GM23338 (cell line): Measurements from ENCODE around the gene ARL6IP5. TPM values are rescaled to one million over a fixed set of nuclear protein-coding genes. Genes with fewer than 3 reads are reported as not detected.

Experiments used
- ATAC-seq: fragments of 200-7000 bp; cut with Tn5 transposase; 3 replicates; pipeline ENCODE4 v1.9.1; 2020
- DNase-seq: peaks from one replicate; pipeline ENCODE4 v3.0.0-alpha.2; 2015; ENCODE audit warnings: low spot score
- H2AFZ ChIP-seq: fragments of 200-600 bp; sonication (generic); 2 replicates; pipeline ENCODE4 v1.8.0; 2016; ENCODE audit warnings: antibody characterized with exemption, mild to moderate bottlenecking, moderate library complexity
- H3F3A ChIP-seq: fragments of 200-600 bp; sonication (generic); replicated peaks from 2 replicates; pipeline ENCODE4 v1.8.0; 2017; ENCODE audit warnings: antibody characterized with exemption, mixed run types, low read depth
- H3K27ac ChIP-seq: fragments of 200-600 bp; sonication (generic); 2 replicates; pipeline ENCODE4 v1.6.1; 2016; ENCODE audit warnings: low read depth
- H3K27me3 ChIP-seq: fragments of 200-600 bp; sonication (generic); 2 replicates; pipeline ENCODE4 v1.8.0; 2016; ENCODE audit warnings: mild to moderate bottlenecking, mixed run types, moderate library complexity; ENCODE audit not compliant: insufficient read depth
- H3K36me3 ChIP-seq: fragments of 200-600 bp; sonication (generic); 2 replicates; pipeline ENCODE4 v1.8.0; 2016; ENCODE audit warnings: mild to moderate bottlenecking; ENCODE audit not compliant: insufficient read depth
- H3K4me1 ChIP-seq: fragments of 200-600 bp; sonication (generic); 2 replicates; pipeline ENCODE4 v1.8.0; 2016; ENCODE audit warnings: mild to moderate bottlenecking, moderate library complexity; ENCODE audit not compliant: insufficient read depth
- H3K4me2 ChIP-seq: fragments of 200-600 bp; sonication (generic); 2 replicates; pipeline ENCODE4 v1.7.1; 2017; ENCODE audit warnings: mixed run types
- H3K4me3 ChIP-seq: fragments of 200-600 bp; sonication (generic); 2 replicates; pipeline ENCODE4 v1.6.1; 2016; ENCODE audit warnings: mixed run types
- H3K79me2 ChIP-seq: fragments of 200-600 bp; sonication (generic); replicated peaks from 2 replicates; pipeline ENCODE4 v1.8.0; 2017; ENCODE audit warnings: mild to moderate bottlenecking; ENCODE audit not compliant: insufficient read depth
- H3K9me2 ChIP-seq: fragments of 200-600 bp; sonication (generic); 2 replicates; pipeline ENCODE4 v1.8.0; 2017; ENCODE audit not compliant: insufficient read depth
- H4K20me1 ChIP-seq: fragments of 200-600 bp; sonication (generic); replicated peaks from 2 replicates; pipeline ENCODE4 v1.8.0; 2017; ENCODE audit warnings: mild to moderate bottlenecking; ENCODE audit not compliant: insufficient read depth
- H3K27ac Mint-ChIP-seq: 2 replicates; pipeline ENCODE4 v1.8.0; 2020; ENCODE audit warnings: inconsistent platforms, mild to moderate bottlenecking, moderate library complexity, mixed read lengths
- H3K27me3 Mint-ChIP-seq: 3 replicates; pipeline ENCODE4 v1.8.0; 2022; ENCODE audit warnings: low read depth, mild to moderate bottlenecking, moderate library complexity, mixed read lengths, inconsistent platforms; ENCODE audit not compliant: insufficient read depth, poor library complexity
- H3K36me3 Mint-ChIP-seq: 3 replicates; pipeline ENCODE4 v1.8.0; 2021; ENCODE audit warnings: low read depth, mild to moderate bottlenecking, inconsistent platforms, moderate library complexity, mixed read lengths
- H3K4me1 Mint-ChIP-seq: 3 replicates; pipeline ENCODE4 v1.8.0; 2020; ENCODE audit warnings: mild to moderate bottlenecking, inconsistent platforms, mixed read lengths
- H3K4me3 Mint-ChIP-seq: 3 replicates; pipeline ENCODE4 v1.8.0; 2021; ENCODE audit warnings: moderate library complexity, mild to moderate bottlenecking, inconsistent platforms, mixed read lengths
- H3K9me3 Mint-ChIP-seq: 3 replicates; pipeline ENCODE4 v1.8.0; 2020; ENCODE audit warnings: moderate library complexity, mild to moderate bottlenecking, inconsistent platforms, mixed read lengths
- CREB1 ChIP-seq: fragments of 250-450 bp; sonication (Bioruptor Pico); IDR thresholded peaks from 2 replicates; pipeline ENCODE4 v1.5.0; 2020; ENCODE audit warnings: low read depth, mild to moderate bottlenecking, moderate library complexity
- EZH2 ChIP-seq: fragments of 200-600 bp; sonication (generic); IDR thresholded peaks from one replicate; pipeline ENCODE4 v1.8.0; 2017; ENCODE audit warnings: antibody characterized with exemption, mild to moderate bottlenecking, low read depth; ENCODE audit not compliant: unreplicated experiment
- EZH2phosphoT487 ChIP-seq: fragments of 200-600 bp; sonication (generic); IDR thresholded peaks from one replicate; pipeline ENCODE4 v1.8.1; 2018; ENCODE audit warnings: antibody characterized with exemption; ENCODE audit not compliant: unreplicated experiment
- JUNB ChIP-seq: IDR thresholded peaks from one replicate; pipeline ENCODE4 v1.6.1; 2016; ENCODE audit warnings: antibody characterized with exemption; ENCODE audit not compliant: unreplicated experiment
- NANOG ChIP-seq: IDR thresholded peaks from 2 replicates; pipeline ENCODE4 v1.6.1; 2016; ENCODE audit warnings: antibody characterized with exemption, borderline replicate concordance
- POLR2AphosphoS5 ChIP-seq: IDR thresholded peaks from 2 replicates; pipeline ENCODE4 v1.6.1; 2016; ENCODE audit warnings: antibody characterized with exemption, low read depth
- STAT1 ChIP-seq: IDR thresholded peaks from one replicate; pipeline ENCODE4 v1.6.1; 2016; ENCODE audit warnings: antibody characterized with exemption; ENCODE audit not compliant: unreplicated experiment
- ZNF114 ChIP-seq: fragments of 250-450 bp; sonication (Bioruptor Pico); IDR thresholded peaks from 2 replicates; pipeline ENCODE4 v1.5.0; 2020; ENCODE audit warnings: mild to moderate bottlenecking, moderate library complexity
- ZNF331 ChIP-seq: fragments of 250-450 bp; sonication (Bioruptor Pico); IDR thresholded peaks from 2 replicates; pipeline ENCODE4 v1.5.0; 2020; ENCODE audit warnings: low read depth, mild to moderate bottlenecking, moderate library complexity
- polyA plus RNA-seq: library from polyadenylated mRNA; unstranded; fragments of >200 nt; fragmentation: Nextera tagmentation; extraction: Ambion mirVana; gene quantifications from 2 replicates; pipeline ENCODE4 v1.2.1, GENCODE V29; 2016
- total RNA-seq: library from RNA; depleted of rRNA; stranded (reverse); fragments of >200 nt; shearing (Covaris generic); gene quantifications from 2 replicates; pipeline ENCODE4 v1.2.3, GENCODE V29; 2014
- TF ChIP-seq, protein P1 (sequence below): IDR thresholded peaks from 2 replicates; pipeline ENCODE4 v1.6.1; 2016; ENCODE audit warnings: antibody characterized with exemption
- TF ChIP-seq, protein P2 (sequence below), 2 experiments: fragments of 200-600 bp in 1 of 2; sonication (generic) in 1 of 2; conservative IDR thresholded peaks; 2 replicates each; pipeline versions ENCODE4 v1.5.1 to v1.6.1; 2016 to 2017; ENCODE audit warnings: antibody characterized with exemption in 2 of 2, low read depth in 2 of 2, mild to moderate bottlenecking in 2 of 2, moderate library complexity in 1 of 2
- TF ChIP-seq, protein P3 (sequence below): fragments of 250-450 bp; sonication (Bioruptor Pico); IDR thresholded peaks from 2 replicates; pipeline ENCODE4 v1.5.0; 2020; ENCODE audit warnings: mild to moderate bottlenecking, moderate library complexity
- TF ChIP-seq, protein P4 (sequence below): IDR thresholded peaks from one replicate; pipeline ENCODE4 v1.6.1; 2018; ENCODE audit warnings: antibody characterized with exemption; ENCODE audit not compliant: unreplicated experiment

ARL6IP5 gene
- total and polyA plus RNA-seq, 2 experiments from 2014 or later, result 28.8 to 39.8 TPM

- Histone ChIP-seq H3K27ac (no peak overlapping the region), H3K4me2 (no peak overlapping the region)
- H3K27ac Mint-ChIP-seq, result no peak overlapping the region
These were observed 17.6 kb downstream of the ARL6IP5 start for GRCh38 chr3:69102384-69102783.

More at GRCh38 chr3:69102384-69102783, 17.6 kb downstream of the ARL6IP5 start:
- Histone ChIP-seq H3K27me3 (no peaks in the 10 kb centered on the region), H4K20me1 (no peaks in the 10 kb centered on the region), H3F3A (no peaks in the 10 kb centered on the region), H2AFZ (no peak overlapping the region), H3K36me3 (peaks cover 5% of the 10 kb centered on the region; the same call in 1 of the 2 replicates), H3K4me1 (no peaks in the 10 kb centered on the region), H3K9me2 (no peaks in the 10 kb centered on the region), H3K4me3 (no peak overlapping the region), H3K79me2 (no peaks in the 10 kb centered on the region)
- Mint-ChIP-seq H3K4me1 (no peaks in the 10 kb centered on the region; the same call in 2 of the 3 replicates), H3K9me3 (no peaks in the 10 kb centered on the region), H3K27me3 (peaks cover 2% of the 10 kb centered on the region), H3K4me3 (no peak overlapping the region), H3K36me3 (peaks cover 7% of the 10 kb centered on the region; the same call in 2 of the 3 replicates)
- TF ChIP-seq NANOG (no peak), CREB1 (CRISPR knock-in tag) (no peak), EZH2 (no peak), POLR2AphosphoS5 (no peak), JUNB (no peak), STAT1 (no peak), EZH2phosphoT487 (no peak), ZNF331 (CRISPR knock-in tag) (no peak), ZNF114 (CRISPR knock-in tag) (no peak)
- TF ChIP-seq, protein P1, sequence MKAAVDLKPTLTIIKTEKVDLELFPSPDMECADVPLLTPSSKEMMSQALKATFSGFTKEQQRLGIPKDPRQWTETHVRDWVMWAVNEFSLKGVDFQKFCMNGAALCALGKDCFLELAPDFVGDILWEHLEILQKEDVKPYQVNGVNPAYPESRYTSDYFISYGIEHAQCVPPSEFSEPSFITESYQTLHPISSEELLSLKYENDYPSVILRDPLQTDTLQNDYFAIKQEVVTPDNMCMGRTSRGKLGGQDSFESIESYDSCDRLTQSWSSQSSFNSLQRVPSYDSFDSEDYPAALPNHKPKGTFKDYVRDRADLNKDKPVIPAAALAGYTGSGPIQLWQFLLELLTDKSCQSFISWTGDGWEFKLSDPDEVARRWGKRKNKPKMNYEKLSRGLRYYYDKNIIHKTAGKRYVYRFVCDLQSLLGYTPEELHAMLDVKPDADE, result no peak
- TF ChIP-seq, protein P2, sequence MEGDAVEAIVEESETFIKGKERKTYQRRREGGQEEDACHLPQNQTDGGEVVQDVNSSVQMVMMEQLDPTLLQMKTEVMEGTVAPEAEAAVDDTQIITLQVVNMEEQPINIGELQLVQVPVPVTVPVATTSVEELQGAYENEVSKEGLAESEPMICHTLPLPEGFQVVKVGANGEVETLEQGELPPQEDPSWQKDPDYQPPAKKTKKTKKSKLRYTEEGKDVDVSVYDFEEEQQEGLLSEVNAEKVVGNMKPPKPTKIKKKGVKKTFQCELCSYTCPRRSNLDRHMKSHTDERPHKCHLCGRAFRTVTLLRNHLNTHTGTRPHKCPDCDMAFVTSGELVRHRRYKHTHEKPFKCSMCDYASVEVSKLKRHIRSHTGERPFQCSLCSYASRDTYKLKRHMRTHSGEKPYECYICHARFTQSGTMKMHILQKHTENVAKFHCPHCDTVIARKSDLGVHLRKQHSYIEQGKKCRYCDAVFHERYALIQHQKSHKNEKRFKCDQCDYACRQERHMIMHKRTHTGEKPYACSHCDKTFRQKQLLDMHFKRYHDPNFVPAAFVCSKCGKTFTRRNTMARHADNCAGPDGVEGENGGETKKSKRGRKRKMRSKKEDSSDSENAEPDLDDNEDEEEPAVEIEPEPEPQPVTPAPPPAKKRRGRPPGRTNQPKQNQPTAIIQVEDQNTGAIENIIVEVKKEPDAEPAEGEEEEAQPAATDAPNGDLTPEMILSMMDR (conservative IDR thresholded peaks at IDR 0.05; ENCODE audit: low read depth in 2 of 2), result no peak
- TF ChIP-seq, protein P3, sequence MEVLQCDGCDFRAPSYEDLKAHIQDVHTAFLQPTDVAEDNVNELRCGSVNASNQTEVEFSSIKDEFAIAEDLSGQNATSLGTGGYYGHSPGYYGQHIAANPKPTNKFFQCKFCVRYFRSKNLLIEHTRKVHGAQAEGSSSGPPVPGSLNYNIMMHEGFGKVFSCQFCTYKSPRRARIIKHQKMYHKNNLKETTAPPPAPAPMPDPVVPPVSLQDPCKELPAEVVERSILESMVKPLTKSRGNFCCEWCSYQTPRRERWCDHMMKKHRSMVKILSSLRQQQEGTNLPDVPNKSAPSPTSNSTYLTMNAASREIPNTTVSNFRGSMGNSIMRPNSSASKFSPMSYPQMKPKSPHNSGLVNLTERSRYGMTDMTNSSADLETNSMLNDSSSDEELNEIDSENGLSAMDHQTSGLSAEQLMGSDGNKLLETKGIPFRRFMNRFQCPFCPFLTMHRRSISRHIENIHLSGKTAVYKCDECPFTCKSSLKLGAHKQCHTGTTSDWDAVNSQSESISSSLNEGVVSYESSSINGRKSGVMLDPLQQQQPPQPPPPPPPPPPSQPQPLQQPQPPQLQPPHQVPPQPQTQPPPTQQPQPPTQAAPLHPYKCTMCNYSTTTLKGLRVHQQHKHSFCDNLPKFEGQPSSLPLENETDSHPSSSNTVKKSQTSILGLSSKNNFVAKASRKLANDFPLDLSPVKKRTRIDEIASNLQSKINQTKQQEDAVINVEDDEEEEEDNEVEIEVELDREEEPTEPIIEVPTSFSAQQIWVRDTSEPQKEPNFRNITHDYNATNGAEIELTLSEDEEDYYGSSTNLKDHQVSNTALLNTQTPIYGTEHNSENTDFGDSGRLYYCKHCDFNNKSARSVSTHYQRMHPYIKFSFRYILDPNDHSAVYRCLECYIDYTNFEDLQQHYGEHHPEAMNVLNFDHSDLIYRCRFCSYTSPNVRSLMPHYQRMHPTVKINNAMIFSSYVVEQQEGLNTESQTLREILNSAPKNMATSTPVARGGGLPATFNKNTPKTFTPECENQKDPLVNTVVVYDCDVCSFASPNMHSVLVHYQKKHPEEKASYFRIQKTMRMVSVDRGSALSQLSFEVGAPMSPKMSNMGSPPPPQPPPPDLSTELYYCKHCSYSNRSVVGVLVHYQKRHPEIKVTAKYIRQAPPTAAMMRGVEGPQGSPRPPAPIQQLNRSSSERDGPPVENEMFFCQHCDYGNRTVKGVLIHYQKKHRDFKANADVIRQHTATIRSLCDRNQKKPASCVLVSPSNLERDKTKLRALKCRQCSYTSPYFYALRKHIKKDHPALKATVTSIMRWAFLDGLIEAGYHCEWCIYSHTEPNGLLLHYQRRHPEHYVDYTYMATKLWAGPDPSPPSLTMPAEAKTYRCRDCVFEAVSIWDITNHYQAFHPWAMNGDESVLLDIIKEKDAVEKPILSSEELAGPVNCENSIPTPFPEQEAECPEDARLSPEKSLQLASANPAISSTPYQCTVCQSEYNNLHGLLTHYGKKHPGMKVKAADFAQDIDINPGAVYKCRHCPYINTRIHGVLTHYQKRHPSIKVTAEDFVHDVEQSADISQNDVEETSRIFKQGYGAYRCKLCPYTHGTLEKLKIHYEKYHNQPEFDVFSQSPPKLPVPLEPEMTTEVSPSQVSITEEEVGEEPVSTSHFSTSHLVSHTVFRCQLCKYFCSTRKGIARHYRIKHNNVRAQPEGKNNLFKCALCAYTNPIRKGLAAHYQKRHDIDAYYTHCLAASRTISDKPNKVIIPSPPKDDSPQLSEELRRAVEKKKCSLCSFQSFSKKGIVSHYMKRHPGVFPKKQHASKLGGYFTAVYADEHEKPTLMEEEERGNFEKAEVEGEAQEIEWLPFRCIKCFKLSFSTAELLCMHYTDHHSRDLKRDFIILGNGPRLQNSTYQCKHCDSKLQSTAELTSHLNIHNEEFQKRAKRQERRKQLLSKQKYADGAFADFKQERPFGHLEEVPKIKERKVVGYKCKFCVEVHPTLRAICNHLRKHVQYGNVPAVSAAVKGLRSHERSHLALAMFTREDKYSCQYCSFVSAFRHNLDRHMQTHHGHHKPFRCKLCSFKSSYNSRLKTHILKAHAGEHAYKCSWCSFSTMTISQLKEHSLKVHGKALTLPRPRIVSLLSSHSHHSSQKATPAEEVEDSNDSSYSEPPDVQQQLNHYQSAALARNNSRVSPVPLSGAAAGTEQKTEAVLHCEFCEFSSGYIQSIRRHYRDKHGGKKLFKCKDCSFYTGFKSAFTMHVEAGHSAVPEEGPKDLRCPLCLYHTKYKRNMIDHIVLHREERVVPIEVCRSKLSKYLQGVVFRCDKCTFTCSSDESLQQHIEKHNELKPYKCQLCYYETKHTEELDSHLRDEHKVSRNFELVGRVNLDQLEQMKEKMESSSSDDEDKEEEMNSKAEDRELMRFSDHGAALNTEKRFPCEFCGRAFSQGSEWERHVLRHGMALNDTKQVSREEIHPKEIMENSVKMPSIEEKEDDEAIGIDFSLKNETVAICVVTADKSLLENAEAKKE (CRISPR knock-in tag), result no peak
- TF ChIP-seq, protein P4, sequence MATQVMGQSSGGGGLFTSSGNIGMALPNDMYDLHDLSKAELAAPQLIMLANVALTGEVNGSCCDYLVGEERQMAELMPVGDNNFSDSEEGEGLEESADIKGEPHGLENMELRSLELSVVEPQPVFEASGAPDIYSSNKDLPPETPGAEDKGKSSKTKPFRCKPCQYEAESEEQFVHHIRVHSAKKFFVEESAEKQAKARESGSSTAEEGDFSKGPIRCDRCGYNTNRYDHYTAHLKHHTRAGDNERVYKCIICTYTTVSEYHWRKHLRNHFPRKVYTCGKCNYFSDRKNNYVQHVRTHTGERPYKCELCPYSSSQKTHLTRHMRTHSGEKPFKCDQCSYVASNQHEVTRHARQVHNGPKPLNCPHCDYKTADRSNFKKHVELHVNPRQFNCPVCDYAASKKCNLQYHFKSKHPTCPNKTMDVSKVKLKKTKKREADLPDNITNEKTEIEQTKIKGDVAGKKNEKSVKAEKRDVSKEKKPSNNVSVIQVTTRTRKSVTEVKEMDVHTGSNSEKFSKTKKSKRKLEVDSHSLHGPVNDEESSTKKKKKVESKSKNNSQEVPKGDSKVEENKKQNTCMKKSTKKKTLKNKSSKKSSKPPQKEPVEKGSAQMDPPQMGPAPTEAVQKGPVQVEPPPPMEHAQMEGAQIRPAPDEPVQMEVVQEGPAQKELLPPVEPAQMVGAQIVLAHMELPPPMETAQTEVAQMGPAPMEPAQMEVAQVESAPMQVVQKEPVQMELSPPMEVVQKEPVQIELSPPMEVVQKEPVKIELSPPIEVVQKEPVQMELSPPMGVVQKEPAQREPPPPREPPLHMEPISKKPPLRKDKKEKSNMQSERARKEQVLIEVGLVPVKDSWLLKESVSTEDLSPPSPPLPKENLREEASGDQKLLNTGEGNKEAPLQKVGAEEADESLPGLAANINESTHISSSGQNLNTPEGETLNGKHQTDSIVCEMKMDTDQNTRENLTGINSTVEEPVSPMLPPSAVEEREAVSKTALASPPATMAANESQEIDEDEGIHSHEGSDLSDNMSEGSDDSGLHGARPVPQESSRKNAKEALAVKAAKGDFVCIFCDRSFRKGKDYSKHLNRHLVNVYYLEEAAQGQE, result no peak
- ATAC-seq, result no peak
- DNase-seq, result no peak
